Jurkat, Clone E6-1 (cell line): ENCODE measurements around the gene GLYATL3.

Experiments used
- DNase-seq: peaks from one replicate; pipeline ENCODE4 v3.0.0-alpha.2; 2011; ENCODE audit warnings: low read depth, low spot score
- H3K4me3 ChIP-seq: 2 replicates; pipeline ENCODE4 v1.5.1; 2011; ENCODE audit warnings: mild to moderate bottlenecking, low read length, control low read depth, moderate library complexity

GLYATL3 gene

GRCh38 chr6:49540614-49541013 is 40.9 kb downstream of the GLYATL3 start:
- no peak for DNase-seq
- no peak overlapping the region for H3K4me3 ChIP-seq

- H3K4me3 ChIP-seq = no peak overlapping the region
- no peak for DNase-seq
Measured at GRCh38 chr6:49541210-49541724, 41.5 kb downstream of the GLYATL3 start.

- no peak overlapping the region for H3K4me3 ChIP-seq
- DNase-seq = no peak
Measured at GRCh38 chr6:49541936-49542335, 42.2 kb downstream of the GLYATL3 start.

- no peak for DNase-seq
- no peak overlapping the region for H3K4me3 ChIP-seq
Measured at GRCh38 chr6:49543087-49543858, 43.5 kb downstream of the GLYATL3 start.

GRCh38 chr6:49546331-49546730 is 46.6 kb downstream of the GLYATL3 start:
- DNase-seq = no peak
- H3K4me3 ChIP-seq = no peak overlapping the region

GRCh38 chr6:49548613-49549304 is 49.0 kb downstream of the GLYATL3 start:
- no peak overlapping the region for H3K4me3 ChIP-seq
- DNase-seq = no peak

- no peak for DNase-seq
- H3K4me3 ChIP-seq = no peak overlapping the region
Measured at GRCh38 chr6:49549691-49550491, 50.2 kb downstream of the GLYATL3 start.

- no peak for DNase-seq
- no peak within 1 kb of the TSS for H3K4me3 ChIP-seq
Measured at GRCh38 chr6:49550492-49551077, 50.9 kb downstream of the GLYATL3 start, which contains the start of gene C6orf141. Gene C6orf141, plus strand, starts transcription at chr6:49550668. Its CDS starts 125 bp downstream, at chr6:49550793.

- no peak overlapping the region for H3K4me3 ChIP-seq
- no peak for DNase-seq
Measured at GRCh38 chr6:49551078-49551865, 51.5 kb downstream of the GLYATL3 start.

- H3K4me3 ChIP-seq = no peak overlapping the region
- DNase-seq = no peak
Measured at GRCh38 chr6:49551866-49552129, 52.1 kb downstream of the GLYATL3 start.

GRCh38 chr6:49552596-49552995 is 52.9 kb downstream of the GLYATL3 start:
- DNase-seq = no peak
- no peak overlapping the region for H3K4me3 ChIP-seq

GRCh38 chr6:49553384-49553783 is 53.7 kb downstream of the GLYATL3 start:
- no peak for DNase-seq
- no peak overlapping the region for H3K4me3 ChIP-seq

- DNase-seq = no peak
- H3K4me3 ChIP-seq = no peak overlapping the region
Measured at GRCh38 chr6:49555951-49556350, 56.2 kb downstream of the GLYATL3 start.

- no peak for DNase-seq
- H3K4me3 ChIP-seq = no peak overlapping the region
Measured at GRCh38 chr6:49556429-49556837, 56.7 kb downstream of the GLYATL3 start.

GRCh38 chr6:49557177-49557576 is 57.5 kb downstream of the GLYATL3 start:
- DNase-seq = no peak
- H3K4me3 ChIP-seq = no peak overlapping the region

- DNase-seq = no peak
Measured at GRCh38 chr6:49558238-49558637, 58.5 kb downstream of the GLYATL3 start.

GRCh38 chr6:49563006-49563886 is 63.5 kb downstream of the GLYATL3 start:
- H3K4me3 ChIP-seq = no peak overlapping the region
- DNase-seq = no peak

More at GRCh38 chr6:49558238-49558637, 58.5 kb downstream of the GLYATL3 start:
- no peak overlapping the region for H3K4me3 ChIP-seq

- H3K4me3 ChIP-seq = no peak overlapping the region
- no peak for DNase-seq
Measured at GRCh38 chr6:49564552-49564951, 64.8 kb downstream of the GLYATL3 start.
